WTC11 (cell line): ENCODE results near the gene MRPS33. TPM values are rescaled to one million over a fixed set of nuclear protein-coding genes. Genes with fewer than 3 reads are reported as not detected.

Experiments
- ATAC-seq: fragments of 200-7000 bp; cut with Tn5 transposase; 2 replicates; pipeline ENCODE4 v1.10.0; 2021; ENCODE audit warnings: mild to moderate bottlenecking, moderate library complexity
- CTCF ChIA-PET: fragments of 300-600 bp; sonication (Branson Sonifier 250); formaldehyde crosslinking; loops from one replicate; lab custom pipeline; 2021; ENCODE audit warnings: antibody characterized with exemption; lab: Charles Lee
- POLR2A ChIA-PET: fragments of 350-600 bp; sonication (Branson Sonifier 250); formaldehyde crosslinking; loops from one replicate; lab custom pipeline; 2021; ENCODE audit warnings: antibody characterized with exemption; lab: Charles Lee
- DNase-seq: peaks from one replicate; pipeline ENCODE4 v3.0.0; 2021; ENCODE audit warnings: low spot score
- H3K27ac Mint-ChIP-seq: 2 replicates; pipeline ENCODE4 v1.8.0; 2021; ENCODE audit warnings: mixed read lengths
- H3K27me3 Mint-ChIP-seq: 2 replicates; pipeline ENCODE4 v1.8.0; 2021; ENCODE audit warnings: low read depth, mild to moderate bottlenecking, moderate library complexity, mixed read lengths
- H3K36me3 Mint-ChIP-seq: 2 replicates; pipeline ENCODE4 v1.8.0; 2021; ENCODE audit warnings: mixed read lengths
- H3K4me1 Mint-ChIP-seq: 2 replicates; pipeline ENCODE4 v1.8.0; 2022; ENCODE audit warnings: mixed read lengths
- H3K4me3 Mint-ChIP-seq: 2 replicates; pipeline ENCODE4 v1.8.0; 2021; ENCODE audit warnings: mild to moderate bottlenecking, moderate library complexity, mixed read lengths
- H3K9me3 Mint-ChIP-seq: 2 replicates; pipeline ENCODE4 v1.8.0; 2021; ENCODE audit warnings: mixed read lengths
- CTCF ChIP-seq: fragments of 200-600 bp; IDR thresholded peaks from 2 replicates; pipeline ENCODE4 v1.8.0; 2022; ENCODE audit warnings: antibody characterized with exemption
- E2F1 ChIP-seq: sonication (generic); formaldehyde crosslinking; IDR thresholded peaks from 2 replicates; pipeline ENCODE4 v1.8.0; 2022; ENCODE audit warnings: mild to moderate bottlenecking, missing genetic modification reagents
- E2F4 ChIP-seq: sonication (generic); formaldehyde crosslinking; IDR thresholded peaks from 2 replicates; pipeline ENCODE4 v1.8.1; 2022; ENCODE audit warnings: low read depth, mild to moderate bottlenecking, moderate library complexity, missing genetic modification reagents, borderline replicate concordance
- E2F5 ChIP-seq: sonication (generic); formaldehyde crosslinking; IDR thresholded peaks from 2 replicates; pipeline ENCODE4 v1.8.1; 2022; ENCODE audit warnings: mild to moderate bottlenecking, moderate library complexity, missing genetic modification reagents
- ELF4 ChIP-seq: sonication (generic); formaldehyde crosslinking; IDR thresholded peaks from 2 replicates; pipeline ENCODE4 v1.8.1; 2022; ENCODE audit warnings: low read depth, mild to moderate bottlenecking, moderate library complexity, missing genetic modification reagents
- ERG ChIP-seq: fragments of 250-450 bp; sonication (Bioruptor Pico); IDR thresholded peaks from 2 replicates; pipeline ENCODE4 v1.8.0; 2021; ENCODE audit warnings: mild to moderate bottlenecking
- FOXP1 ChIP-seq: sonication (generic); formaldehyde crosslinking; IDR thresholded peaks from 2 replicates; pipeline ENCODE4 v1.8.0; 2022; ENCODE audit warnings: missing genetic modification reagents, mild to moderate bottlenecking, moderate library complexity, borderline replicate concordance
- HMGXB4 ChIP-seq: sonication (generic); formaldehyde crosslinking; IDR thresholded peaks from 2 replicates; pipeline ENCODE4 v1.8.1; 2023; ENCODE audit warnings: mild to moderate bottlenecking, moderate library complexity, missing genetic modification reagents
- JUN ChIP-seq: sonication (generic); formaldehyde crosslinking; IDR thresholded peaks from 2 replicates; pipeline ENCODE4 v1.8.0; 2023; ENCODE audit warnings: mild to moderate bottlenecking, missing genetic modification reagents
- NR3C1 ChIP-seq: sonication (generic); formaldehyde crosslinking; conservative IDR thresholded peaks from 2 replicates; pipeline ENCODE4 v1.8.1; 2023; ENCODE audit warnings: low read depth, mild to moderate bottlenecking, missing genetic modification reagents
- PRDM15 ChIP-seq: sonication (generic); formaldehyde crosslinking; IDR thresholded peaks from 2 replicates; pipeline ENCODE4 v1.8.0; 2022; ENCODE audit warnings: missing genetic modification reagents
- PREB ChIP-seq: sonication (generic); formaldehyde crosslinking; IDR thresholded peaks from 2 replicates; pipeline ENCODE4 v1.8.1; 2022; ENCODE audit warnings: mild to moderate bottlenecking, missing genetic modification reagents, moderate library complexity, borderline replicate concordance
- TP53 ChIP-seq: sonication (generic); formaldehyde crosslinking; IDR thresholded peaks from 2 replicates; pipeline ENCODE4 v1.8.1; 2023; ENCODE audit warnings: mild to moderate bottlenecking, missing genetic modification reagents
- ZNF121 ChIP-seq: sonication (generic); formaldehyde crosslinking; IDR thresholded peaks from 2 replicates; pipeline ENCODE4 v1.8.0; 2023; ENCODE audit warnings: missing genetic modification reagents
- ZNF281 ChIP-seq: sonication (generic); formaldehyde crosslinking; IDR thresholded peaks from 2 replicates; pipeline ENCODE4 v1.8.0; 2023; ENCODE audit warnings: mild to moderate bottlenecking, missing genetic modification reagents
- ZNF512 ChIP-seq: sonication (generic); formaldehyde crosslinking; IDR thresholded peaks from 2 replicates; pipeline ENCODE4 v1.8.1; 2022; ENCODE audit warnings: missing genetic modification reagents, borderline replicate concordance
- ZNF671 ChIP-seq: fragments of 250-450 bp; sonication (Bioruptor Pico); IDR thresholded peaks from 2 replicates; pipeline ENCODE4 v1.8.0; 2021; ENCODE audit warnings: mild to moderate bottlenecking
- total RNA-seq: library from RNA; stranded (reverse); gene quantifications from 3 replicates; pipeline ENCODE4 v1.2.3, GENCODE V29; 2021

Gene MRPS33
- total RNA-seq, 1 experiment from 2014 or later = 63.5 TPM

- TF ChIP-seq E2F4 (CRISPR knock-in tag) (no peak), TP53 (CRISPR knock-in tag) (no peak)
- TF ChIP-seq, all 79 proteins: peak for 0
These were observed 42.4 kb downstream of the MRPS33 start (continued) for GRCh38 chr7:140972344-140972743.

- ChIA-PET CTCF (interaction anchor here (2.6 kb wide), 1 partner anchor 156 kb away, joined by 7 read pairs; no protein-coding TSS in a partner anchor), POLR2A (no interaction called here)
- ATAC-seq (no peak), DNase-seq (no peak)
- no peaks in the 10 kb centered on the region; the same call in 1 of the 2 replicates for H3K27me3 Mint-ChIP-seq
- H3K9me3 Mint-ChIP-seq = peaks cover 1% of the 10 kb centered on the region; the same call in 1 of the 2 replicates
- H3K27ac Mint-ChIP-seq = no peak overlapping the region
- H3K4me3 Mint-ChIP-seq = no peak overlapping the region
- no peaks in the 10 kb centered on the region for H3K36me3 Mint-ChIP-seq
- no peaks in the 10 kb centered on the region for H3K4me1 Mint-ChIP-seq
- TF ChIP-seq HMGXB4 (CRISPR knock-in tag) = no peak
- no peak for TF ChIP-seq ERG (CRISPR knock-in tag)
- TF ChIP-seq ZNF121 (CRISPR knock-in tag) = no peak
- TF ChIP-seq E2F1 (CRISPR knock-in tag) = no peak
- no peak for TF ChIP-seq JUN
- no peak for TF ChIP-seq FOXP1 (CRISPR knock-in tag)
- TF ChIP-seq ZNF512 (CRISPR knock-in tag) = no peak
- TF ChIP-seq E2F5 (CRISPR knock-in tag) = no peak
- TF ChIP-seq ZNF281 (CRISPR knock-in tag) = no peak
- TF ChIP-seq ELF4 (CRISPR knock-in tag) = no peak
- TF ChIP-seq ZNF671 = no peak
- no peak for TF ChIP-seq PRDM15
- TF ChIP-seq CTCF = no peak
- no peak for TF ChIP-seq NR3C1 (CRISPR knock-in tag)
- TF ChIP-seq PREB = no peak
These were observed 47.3 kb downstream of the MRPS33 start for GRCh38 chr7:140967438-140967837.
